AG09319 (cell line): ENCODE results near the gene DRAP1.

Experiments used
- DNase-seq: peaks from one replicate; pipeline ENCODE4 v3.0.0-alpha.2; 2010; ENCODE audit warnings: low read depth; ENCODE audit errors: extremely low read depth
- TF ChIP-seq, protein P1 (sequence below): IDR thresholded peaks from 2 replicates; pipeline ENCODE4 v1.5.1; 2011; ENCODE audit warnings: low read depth, mild to moderate bottlenecking, inconsistent platforms, low read length, moderate library complexity

Gene DRAP1

DNA sequence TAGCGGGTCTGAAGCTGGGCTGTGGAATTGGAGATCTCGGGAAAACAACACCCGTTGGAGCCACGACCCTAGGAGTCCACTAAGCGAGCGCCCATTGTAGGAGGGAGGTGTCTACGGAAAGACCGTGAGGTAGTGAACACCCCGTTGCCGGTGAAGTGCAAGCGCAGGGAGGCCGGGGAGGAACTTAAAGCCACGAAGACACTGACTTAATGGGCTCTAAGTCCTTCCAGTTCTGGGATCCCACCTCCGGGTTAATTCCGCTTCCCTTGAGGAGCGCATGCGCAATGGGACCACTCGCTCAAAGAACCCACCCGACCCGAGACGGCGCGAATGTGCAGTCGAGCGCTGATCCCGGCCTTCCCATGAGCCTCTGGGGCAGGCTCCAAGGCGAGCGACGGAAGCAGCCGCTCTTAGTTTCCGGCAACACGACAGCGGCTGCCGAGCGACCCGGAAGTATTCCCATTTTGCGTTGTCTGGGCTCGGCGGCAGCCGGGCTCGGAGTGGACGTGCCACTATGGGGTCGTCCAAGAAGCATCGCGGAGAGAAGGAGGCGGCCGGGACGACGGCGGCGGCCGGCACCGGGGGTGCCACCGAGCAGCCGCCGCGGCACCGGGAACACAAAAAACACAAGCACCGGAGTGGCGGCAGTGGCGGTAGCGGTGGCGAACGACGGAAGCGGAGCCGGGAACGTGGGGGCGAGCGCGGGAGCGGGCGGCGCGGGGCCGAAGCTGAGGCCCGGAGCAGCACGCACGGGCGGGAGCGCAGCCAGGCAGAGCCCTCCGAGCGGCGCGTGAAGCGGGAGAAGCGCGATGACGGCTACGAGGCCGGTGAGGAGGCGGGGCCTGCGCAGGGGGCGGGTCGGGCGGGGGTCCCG is 42.3 kb downstream of the DRAP1 start, which contains the start of gene SART1:
Gene SART1, plus strand, starts transcription at position 468 of the 874 bp plus-strand sequence. Its CDS starts 47 bp downstream, at position 515.
- TF ChIP-seq, protein P1, sequence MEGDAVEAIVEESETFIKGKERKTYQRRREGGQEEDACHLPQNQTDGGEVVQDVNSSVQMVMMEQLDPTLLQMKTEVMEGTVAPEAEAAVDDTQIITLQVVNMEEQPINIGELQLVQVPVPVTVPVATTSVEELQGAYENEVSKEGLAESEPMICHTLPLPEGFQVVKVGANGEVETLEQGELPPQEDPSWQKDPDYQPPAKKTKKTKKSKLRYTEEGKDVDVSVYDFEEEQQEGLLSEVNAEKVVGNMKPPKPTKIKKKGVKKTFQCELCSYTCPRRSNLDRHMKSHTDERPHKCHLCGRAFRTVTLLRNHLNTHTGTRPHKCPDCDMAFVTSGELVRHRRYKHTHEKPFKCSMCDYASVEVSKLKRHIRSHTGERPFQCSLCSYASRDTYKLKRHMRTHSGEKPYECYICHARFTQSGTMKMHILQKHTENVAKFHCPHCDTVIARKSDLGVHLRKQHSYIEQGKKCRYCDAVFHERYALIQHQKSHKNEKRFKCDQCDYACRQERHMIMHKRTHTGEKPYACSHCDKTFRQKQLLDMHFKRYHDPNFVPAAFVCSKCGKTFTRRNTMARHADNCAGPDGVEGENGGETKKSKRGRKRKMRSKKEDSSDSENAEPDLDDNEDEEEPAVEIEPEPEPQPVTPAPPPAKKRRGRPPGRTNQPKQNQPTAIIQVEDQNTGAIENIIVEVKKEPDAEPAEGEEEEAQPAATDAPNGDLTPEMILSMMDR: no peak

DNA sequence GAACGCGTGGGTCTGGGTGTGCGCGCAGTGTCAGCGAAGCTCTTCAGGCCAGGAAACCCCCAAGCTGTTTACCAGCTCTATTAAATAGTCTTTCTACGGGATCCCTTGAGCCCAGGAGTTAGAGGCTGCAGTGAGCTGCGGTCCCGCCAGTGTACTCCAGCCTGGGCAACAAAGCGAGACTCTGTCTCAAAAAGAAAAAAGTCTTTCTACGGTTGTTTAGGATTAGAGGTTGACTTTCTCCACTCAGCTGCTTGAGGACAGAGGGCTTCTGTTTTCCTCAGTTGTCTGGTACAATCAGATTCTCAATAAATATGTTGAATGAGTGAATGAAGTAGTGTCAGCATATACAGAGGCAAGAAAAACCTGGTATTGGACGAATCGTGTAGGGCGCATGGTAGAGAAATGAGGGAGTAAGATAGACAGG is 42.9 kb downstream of the DRAP1 start:
- DNase-seq: no peak
- TF ChIP-seq, protein P1: no peak

More for the DNA sequence above, 42.3 kb downstream of the DRAP1 start, which contains the start of gene SART1:
- peak; percentile 94 for DNase-seq

DNA sequence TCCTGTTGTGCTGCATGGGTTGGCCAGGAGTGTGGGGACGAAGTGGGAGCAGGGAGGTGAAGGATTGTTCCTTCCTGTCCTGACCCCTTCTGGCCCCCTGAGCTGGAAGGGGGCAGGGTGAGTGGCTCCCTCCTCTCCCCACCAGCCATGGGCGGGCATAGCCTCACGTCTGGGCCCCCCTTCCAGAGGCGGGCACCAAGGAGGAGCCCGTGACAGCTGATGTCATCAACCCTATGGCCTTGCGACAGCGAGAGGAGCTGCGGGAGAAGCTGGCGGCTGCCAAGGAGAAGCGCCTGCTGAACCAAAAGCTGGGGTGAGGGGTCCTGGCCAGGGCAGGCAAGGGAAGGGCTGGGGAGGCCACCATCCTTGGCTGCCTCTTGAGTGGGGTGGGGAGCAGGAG is 45.7 kb downstream of the DRAP1 start:
- no peak for DNase-seq

DNA sequence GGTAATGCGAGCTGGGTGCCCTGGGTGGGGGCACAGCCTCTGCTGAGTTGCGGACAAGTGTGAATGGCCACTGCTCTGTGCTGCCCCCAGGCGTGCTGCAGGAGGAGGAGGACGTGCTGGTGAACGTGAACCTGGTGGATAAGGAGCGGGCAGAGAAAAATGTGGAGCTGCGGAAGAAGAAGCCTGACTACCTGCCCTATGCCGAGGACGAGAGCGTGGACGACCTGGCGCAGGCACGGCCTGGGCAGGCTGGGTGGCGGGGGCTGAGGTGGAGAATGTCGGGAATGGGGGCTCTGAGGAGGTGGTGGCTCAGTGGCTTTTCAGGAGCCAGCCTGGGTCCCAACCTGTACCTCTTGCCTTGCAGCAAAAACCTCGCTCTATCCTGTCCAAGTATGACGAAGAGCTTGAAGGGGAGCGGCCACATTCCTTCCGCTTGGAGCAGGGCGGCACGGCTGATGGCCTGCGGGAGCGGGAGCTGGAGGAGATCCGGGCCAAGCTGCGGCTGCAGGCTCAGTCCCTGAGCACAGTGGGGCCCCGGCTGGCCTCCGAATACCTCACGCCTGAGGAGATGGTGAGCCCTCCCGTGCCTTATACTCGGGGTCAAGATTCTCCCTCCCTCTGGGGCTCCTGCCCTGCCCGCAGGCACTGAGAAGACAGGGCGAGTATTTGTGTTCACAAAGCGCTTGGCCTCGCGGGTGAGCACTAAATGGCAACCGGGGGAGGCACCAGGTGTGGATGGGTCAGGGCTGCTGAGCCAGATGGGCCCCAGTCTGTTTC is 46.9 kb downstream of the DRAP1 start:
- DNase-seq: no peak
- TF ChIP-seq, protein P1: no peak

More for the DNA sequence above, 45.7 kb downstream of the DRAP1 start:
- TF ChIP-seq, protein P1: no peak

DNA sequence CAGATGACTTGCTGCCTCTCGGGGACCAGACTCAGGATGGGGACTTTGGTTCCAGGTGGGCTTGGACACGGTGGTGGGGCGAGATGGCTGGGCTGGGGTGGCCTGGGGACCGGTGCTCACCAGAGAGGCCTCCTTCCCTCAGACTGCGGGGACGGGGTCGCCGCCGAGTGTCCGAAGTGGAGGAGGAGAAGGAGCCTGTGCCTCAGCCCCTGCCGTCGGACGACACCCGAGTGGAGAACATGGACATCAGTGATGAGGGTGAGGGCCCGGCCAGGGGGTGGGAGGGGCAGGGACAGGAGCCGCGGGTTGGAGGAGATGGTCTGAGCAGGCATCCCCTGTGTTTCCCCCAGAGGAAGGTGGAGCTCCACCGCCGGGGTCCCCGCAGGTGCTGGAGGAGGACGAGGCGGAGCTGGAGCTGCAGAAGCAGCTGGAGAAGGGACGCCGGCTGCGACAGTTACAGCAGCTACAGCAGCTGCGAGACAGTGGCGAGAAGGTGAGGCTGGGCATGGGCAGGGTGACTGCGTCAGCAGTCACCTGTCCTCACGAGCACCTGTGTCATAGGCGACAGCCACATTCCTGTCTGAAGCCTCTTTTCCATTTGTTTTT is 48.2 kb downstream of the DRAP1 start:
- TF ChIP-seq, protein P1: no peak
- DNase-seq: no peak

DNA sequence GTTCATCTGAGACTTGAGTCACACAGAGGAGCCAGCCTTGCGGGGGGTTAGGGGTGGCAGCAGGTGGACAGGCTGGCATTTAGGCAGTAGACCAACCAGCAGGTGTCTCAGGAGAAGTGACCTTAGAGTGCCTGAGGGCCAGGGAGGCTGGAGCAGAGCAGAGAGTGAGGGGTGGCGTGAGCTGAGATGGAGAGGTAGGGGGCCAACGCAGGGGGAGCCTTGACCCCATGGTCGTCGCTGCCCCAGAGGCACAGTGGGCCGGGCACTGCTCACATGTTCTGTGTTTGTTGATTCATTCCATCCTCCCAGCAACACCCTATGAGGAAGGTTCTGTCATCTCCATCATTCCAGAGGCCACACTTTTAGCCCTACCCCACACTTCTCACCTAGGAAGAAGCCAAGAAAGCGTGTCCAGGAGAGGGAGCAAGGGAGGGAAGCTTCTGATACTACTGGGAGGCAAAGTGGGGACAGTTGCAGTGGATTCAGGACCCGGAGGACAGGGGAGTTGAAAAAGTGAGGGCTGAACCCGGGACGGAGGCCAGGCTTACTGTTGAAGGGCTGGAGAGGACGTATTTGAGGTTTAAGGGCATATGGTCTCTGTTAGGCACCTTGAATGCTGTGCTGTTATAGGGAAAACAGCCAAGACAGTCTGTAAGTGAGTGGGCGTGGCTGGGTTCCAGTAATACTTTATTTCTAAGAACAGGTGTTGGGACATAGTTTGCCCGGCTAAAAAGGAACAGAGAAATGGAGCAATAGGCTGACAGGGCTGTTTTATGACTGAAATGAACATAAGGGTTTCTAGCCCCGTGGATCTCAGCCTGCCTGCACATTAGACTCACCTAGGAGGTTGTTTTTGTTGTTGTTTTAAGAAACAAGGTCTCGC is 49.6 kb downstream of the DRAP1 start:
- TF ChIP-seq, protein P1: no peak
- no peak for DNase-seq
